Posterior vena cava (tissue), 2 donors: ENCODE data around the gene ME3. TPM values are rescaled to one million over a fixed set of nuclear protein-coding genes. Genes with fewer than 3 reads are reported as not detected.

ENCODE experiments used
- DNase-seq: peaks from one replicate; pipeline ENCODE4 v3.0.0-alpha.2; 2020; ENCODE audit warnings: low spot score
- intact Hi-C, 2 donors: fragments of 100-400 bp; cut with DNase I; formaldehyde crosslinking; loops; one replicate each; pipeline versions ENCODE4 v1.14.1 to v1.14.2; 2022 to 2023
- total RNA-seq, 2 donors: library from RNA; stranded (reverse); fragmentation: NEBNext Ultra II Directional; extraction: Animal tissue kit (Norgen Biotek cat#: 25700); gene quantifications; one replicate each; pipeline ENCODE4 v1.2.1, GENCODE V29; 2021
- donor health status: DM: yes; HTN: yes; CAD: no.
- donor health status: DM: yes; HTN: yes; CAD: no.

The ME3 gene
- total RNA-seq, 2 donors from 2014 or later, result 19.3 to 25.7 TPM

DNA sequence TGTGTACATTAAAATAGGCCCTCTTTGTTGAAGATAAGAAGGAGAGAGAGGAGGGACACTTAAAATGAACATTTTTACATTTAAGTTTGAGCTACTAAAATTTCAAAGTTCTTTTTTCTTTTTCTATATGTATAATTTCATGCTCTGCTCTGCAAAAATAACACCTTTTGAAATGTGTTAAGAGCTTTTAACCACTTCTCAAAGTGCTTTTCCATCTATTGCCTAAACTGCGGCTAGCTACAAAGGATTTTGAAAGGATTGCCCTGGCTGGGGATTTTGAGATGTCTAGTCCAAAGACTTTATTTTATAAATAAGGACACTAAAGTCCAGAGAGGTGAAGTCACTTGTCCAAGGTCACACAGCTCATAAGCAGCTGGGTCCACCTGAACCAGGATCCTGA, 159.3 kb downstream of the ME3 start:
- no peak for DNase-seq
- intact Hi-C loops, result no loop called here

DNA sequence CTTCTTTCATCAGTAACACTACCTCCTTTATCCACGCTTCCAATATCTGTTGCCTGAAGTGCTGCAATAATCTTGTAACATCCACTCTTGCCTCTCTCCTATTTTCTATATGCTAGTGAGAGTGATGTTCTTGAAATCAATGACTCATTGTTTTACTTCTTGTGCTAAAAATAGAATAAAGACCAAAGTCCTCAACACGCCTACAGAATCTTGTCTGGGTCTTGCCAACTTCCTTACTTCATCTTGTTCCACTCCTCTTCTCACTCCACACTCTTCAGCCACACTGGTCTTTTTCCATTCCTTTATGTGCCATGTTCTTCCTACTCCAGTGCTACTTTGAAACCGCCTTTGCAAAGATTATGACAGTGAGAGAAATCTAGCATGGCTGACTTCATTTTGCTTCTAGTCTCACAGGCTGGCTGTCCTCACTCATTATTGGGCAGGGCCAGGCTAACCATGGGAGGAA, 161.3 kb downstream of the ME3 start:
- no peak for DNase-seq
- intact Hi-C loops, result no loop called here

DNA sequence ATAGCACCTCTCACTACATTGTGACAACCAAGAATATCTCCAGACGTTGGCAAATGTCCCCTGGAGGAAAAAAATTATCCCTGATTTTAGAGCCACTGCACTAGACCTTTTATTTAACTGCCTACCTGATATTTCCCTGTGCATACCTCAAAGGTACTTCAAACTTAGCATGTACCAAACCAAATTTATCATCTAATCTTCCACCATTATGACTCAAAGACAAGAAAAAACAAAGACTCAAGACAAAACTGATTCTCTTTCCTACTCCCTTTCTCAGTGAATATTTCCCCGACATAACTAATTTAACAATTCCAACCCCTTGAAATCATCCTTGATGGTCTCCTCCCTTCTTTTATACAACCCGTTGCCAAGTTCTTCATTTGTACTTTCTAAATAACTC, 161.7 kb downstream of the ME3 start:
- DNase-seq, result no peak
- intact Hi-C loops, result no loop called here

DNA sequence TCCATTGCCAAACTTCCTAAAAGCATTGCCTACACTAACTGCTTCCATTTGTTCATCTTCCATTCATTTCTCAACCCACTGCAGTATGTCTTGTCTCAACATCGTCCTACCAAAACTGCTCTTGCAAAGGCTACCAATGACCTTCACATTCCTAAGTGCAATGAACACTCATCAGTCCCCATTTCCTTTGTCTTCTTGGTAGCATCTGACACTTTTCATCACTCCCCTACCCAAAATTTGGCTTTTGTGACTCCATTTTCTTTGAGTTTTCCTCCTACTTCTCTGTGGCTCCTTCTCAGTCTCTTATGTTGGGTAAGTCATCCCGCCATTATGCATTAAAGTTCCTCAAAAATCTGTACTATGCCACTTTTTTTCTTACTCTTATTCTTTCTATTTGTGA, 162.3 kb downstream of the ME3 start:
- intact Hi-C loops, result no loop called here
- no peak for DNase-seq

DNA sequence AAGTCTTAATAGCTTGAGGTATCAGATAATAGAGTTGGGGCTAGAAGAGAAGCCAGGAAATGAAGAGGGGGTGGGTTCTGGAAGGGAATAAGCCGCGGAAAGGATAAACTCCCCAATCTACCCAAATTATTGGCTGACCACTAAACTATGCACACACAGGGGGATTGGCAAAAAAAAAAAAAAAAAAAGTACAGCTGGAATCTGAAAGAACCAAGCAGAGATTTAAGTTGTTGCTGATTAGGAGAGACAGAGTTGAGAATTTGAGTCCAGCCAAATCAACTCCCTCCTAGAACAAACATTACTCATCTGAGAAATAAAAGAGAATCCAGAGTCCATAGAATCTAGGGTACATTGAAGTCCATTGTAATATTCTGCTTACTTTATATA, 162.8 kb downstream of the ME3 start:
- intact Hi-C loops, result no loop called here

DNA sequence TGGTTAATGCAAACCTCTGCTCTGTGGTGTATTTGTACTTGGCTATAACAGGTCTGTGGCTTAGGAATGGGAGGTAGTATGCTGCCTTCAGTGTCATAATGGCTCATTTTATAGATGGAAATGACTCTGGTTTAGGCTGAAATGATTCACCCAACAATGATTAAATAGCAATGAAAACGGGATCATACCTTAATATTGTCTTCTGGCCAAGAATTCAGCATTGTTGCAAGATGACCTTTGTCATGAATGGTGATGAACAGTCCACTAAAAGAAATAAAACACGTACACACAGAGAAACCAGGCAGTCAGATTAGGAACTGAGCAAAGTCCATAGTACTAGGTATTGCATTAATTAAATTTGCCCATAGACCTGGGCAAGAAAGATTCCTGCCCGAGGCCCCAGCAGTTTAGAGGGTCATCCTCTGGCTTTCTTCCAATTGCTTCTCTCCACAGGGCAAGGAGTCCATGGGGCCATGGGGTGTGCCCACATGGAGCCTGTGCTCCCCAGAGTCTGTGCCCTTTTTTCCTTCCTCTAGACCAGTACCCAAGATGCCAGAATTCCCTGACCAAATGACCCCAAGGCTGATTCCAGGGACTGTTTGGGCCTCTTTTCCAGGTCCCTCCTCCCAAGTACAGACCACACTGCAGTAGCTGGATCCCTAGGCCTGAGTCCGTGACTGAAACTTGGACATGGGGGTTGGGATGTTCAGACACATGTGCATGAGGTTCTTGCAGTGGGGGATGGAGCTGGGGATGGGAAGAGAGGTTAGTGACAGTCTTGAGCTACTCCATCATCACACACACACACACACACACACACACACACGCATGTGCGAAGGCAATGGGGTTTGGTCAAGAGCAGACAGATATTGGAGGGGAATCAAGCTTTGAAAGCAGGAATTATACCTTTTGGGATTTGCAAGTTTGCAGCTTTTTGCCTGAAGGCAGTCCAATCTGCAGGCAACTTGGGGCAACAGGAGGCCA, 163.5 kb downstream of the ME3 start:
- intact Hi-C loops, result no loop called here
- DNase-seq, result no peak

More for the DNA sequence above, 162.8 kb downstream of the ME3 start:
- DNase-seq, result no peak

DNA sequence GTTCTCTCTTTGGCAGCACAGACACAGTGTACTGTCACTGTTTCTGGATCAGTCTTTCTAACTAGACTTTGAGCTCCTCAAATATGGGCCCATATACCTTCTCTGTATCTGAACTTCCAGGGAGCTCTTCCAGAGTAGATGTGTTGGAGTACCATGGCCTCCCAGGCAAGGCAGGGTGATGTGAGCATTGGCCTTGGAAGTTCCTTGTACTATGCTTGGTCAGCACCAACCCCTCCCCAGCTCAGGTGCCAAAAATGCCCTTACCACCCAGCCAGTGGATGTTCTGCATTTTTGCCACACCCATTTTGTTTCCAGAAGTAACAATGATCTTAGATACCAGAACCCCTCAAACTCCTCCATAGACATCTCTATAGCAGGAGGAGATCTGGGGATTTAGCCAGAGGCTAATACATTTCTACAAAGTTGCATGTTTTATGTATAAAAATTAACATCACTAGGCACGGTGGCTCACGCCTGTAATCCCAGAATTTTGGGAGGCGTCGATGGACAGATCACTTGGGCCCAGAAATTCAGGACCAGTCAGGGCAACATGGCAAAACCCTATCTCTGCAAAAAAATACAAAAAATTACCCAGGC, 165.1 kb downstream of the ME3 start:
- no peak for DNase-seq

DNA sequence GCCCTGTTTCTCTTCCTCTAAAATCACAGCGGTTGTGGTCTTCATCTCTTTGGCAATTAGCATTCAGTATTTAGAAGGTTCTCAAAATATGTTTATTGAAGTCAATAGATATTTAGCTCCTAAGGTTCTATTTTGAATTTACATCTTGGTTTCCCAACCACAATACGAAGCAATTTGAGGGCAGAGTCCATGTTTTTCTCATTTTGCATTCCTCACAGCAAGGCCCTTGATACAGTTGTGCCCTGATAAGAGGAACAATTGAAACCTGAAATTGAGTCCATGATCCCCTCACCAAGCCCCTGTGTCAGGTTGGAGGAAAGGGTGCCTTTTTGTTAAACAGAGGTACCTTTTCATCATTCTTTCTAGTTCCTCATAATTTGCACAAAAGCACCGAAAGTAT, 166.2 kb downstream of the ME3 start:
- intact Hi-C loops, result no loop called here
- no peak for DNase-seq

More for the DNA sequence above, 165.1 kb downstream of the ME3 start:
- intact Hi-C loops, result no loop called here

DNA sequence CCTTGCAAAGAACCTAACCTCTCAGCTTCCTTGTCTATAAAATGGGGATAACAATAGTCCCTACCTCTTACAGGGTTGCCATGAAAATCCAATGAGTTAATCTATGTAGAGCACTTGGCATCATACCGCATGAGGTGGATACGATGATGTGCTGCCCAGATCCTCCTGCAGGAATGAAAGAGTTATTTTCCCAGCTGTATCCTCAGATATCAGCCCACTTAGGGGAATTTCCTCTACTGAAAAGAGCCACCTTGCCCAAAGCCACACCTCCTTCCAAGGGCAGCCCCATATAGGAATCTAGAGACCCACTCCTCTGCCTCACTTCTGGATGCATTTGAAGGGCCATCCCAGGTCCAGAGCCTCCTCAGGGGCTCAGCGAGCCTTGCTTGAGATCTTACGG, 169.3 kb downstream of the ME3 start:
- DNase-seq, result no peak
- intact Hi-C loops, result no loop called here

DNA sequence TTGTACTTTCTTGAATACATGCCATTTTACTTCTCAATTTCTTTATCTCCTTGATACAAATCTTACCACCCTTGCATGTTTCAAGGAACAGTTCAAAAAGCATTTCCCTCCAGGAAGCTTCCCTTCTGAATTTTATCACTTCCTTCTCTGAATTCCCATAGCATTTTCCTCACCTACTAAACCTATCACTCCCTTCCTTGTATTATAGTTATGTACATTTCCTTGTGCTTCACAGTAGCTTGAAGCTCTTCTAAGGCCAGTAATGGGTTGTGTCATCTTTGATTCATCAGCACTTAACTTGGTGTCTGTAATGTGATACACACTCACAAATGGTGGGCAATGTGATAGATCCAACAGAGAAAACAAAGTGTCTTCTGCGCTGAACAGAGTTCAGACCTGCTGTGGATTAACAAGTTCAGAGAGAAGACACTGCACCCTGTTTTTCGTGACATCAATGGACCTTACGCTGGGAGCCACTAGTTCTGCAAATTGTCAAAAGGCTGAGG, 170.2 kb downstream of the ME3 start:
- intact Hi-C loops, result no loop called here
- DNase-seq, result no peak

DNA sequence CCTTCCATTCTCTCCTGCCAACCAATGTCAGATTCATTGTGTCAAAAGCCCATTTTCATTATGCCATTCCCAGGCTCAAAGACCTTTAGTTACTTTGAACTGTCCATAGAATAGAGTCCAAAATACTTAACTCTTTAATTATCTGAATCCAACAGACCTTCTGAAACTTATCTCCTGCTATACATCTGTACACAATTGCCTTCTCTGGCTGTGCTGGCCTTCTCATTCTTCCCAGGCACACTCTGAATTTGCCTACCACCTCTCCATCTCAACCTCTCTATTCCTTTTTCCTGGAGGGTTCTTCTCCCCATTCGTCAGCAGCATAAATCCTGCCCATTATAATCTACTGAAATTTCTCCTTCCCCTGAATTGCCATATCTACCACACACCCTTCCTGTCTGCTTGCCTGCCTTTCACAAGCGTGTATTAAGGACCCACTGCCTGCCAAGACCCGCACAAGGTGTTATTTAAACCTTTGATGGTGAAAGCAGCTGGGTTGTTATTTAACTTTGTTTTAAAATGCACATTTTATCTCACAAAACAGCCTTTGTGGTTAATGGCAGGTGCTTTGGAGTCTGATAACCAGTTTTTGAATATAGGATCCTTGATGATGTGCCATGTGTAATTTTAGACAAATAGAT, 171.8 kb downstream of the ME3 start:
- intact Hi-C loops, result no loop called here
- DNase-seq, result no peak

DNA sequence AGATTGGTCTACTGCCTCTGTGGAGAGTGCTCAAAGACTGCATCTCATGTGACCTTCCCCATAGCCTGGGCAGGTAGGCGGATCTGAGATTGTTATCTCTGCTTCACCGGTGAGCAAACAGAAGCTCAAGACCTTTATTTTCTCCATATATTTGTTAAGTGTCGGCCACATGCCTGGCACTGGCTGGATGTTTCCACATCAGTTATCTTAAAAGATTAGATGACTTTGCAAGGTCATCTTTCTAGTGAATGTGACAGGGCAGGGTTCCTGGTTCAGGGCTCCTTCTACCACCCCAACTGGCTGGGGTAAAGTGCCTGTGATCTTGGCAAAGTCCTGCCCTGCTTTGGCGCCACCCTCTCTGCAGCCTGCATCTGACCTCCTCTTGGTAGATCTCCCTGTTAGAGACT, 172.7 kb downstream of the ME3 start:
- no peak for DNase-seq
- intact Hi-C loops, result loop anchor here in 1 of 2 donors (10.0 kb wide), 1 partner anchor 1895 kb away; no protein-coding TSS in a partner anchor

DNA sequence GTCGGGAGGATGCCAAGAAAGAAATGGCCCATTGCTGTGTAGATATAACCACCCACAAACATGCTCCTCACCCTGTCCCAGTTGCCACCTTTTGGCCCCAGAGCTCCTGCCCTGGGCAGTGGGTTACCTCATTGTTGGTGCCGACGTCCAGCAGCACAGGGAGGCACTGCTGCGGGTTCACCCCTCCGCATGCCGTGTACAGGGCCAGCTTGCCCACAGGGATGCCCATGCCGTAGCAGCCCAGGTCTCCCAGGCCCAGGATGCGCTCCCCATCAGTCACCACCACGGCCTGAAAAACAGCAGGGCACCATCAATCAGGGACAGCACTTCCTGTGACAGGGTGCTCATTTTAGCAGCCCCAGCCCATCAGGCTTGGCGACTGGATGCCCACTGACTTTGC, 174.6 kb downstream of the ME3 start:
- DNase-seq, result no peak
- intact Hi-C loops, result loop anchor here in 1 of 2 donors (10.0 kb wide), 1 partner anchor 1893 kb away; no protein-coding TSS in a partner anchor

DNA sequence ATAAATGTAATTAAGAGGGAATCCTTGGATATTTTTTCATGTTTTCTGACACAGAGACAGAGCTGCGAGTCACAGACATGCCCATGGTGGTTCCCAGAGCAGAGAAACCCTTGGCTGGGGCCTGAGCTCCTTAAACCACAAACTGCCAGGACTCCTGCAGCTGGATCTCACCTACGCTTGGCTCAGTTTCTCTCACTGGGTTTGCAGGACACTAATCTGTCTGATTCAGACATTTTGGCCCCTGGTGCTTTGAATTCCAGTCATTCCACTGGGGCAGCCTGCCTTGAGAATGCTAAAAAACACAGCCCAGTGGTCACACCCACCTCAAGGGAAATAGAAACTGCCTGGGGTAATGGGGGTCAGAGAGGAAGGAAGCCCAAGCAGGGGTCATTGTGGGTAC, 175.1 kb downstream of the ME3 start:
- DNase-seq, result no peak
- intact Hi-C loops, result loop anchor here in 1 of 2 donors (10.0 kb wide), 1 partner anchor 1893 kb away; no protein-coding TSS in a partner anchor

DNA sequence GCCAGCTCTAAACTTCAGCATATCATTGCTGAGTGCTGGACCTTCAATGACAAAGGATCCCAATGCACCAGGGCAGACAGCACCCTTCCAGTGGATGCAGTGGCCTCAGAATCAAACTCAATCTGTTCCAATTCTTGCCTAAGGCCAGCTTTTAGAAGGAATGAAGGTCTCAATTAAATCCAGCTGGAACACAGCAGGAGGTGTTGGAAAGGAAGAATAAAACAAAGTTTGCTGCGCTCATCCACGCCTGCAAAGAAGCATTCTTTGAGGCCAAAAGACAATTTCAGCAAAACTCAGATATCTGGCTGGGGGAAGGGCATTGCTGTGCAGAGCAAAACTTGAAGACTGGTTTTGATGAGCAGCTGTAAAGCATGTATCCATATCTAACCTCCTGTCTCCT, 177.1 kb downstream of the ME3 start:
- DNase-seq, result no peak
- intact Hi-C loops, result loop anchor here in 1 of 2 donors (10.0 kb wide), 1 partner anchor 1891 kb away; no protein-coding TSS in a partner anchor

DNA sequence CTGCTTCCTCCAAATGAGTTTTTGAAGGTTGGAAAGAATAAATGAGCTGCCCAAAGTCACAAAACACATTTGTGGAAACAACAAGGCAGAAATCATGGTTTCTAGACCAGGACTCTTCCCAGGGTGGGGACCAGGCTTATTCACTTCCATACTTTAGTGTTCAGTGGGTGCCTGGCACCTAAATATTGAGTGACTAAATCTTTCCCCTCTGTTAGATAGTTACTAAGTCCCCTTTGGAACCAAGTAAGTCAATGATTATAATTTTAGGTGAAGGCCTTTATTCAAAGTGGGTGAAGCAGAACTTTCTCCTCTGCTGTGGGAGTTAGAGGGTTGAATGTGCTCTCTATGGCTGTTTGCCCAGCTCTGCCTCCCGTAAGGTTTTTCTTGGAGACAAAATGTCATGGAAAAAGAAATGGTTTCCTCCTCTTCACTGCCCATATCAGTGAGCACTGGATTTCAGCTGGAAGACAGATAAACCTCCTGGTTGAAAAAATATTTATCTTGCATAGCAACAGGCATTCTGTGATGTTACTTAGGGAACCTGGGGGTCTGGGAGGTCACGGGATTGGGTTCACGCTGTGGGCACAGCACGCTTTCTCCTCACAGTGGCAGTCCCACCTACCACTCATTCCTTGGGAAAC, 179.9 kb downstream of the ME3 start:
- no peak for DNase-seq
- intact Hi-C loops, result loop anchor here in 1 of 2 donors (10.0 kb wide), 1 partner anchor 1888 kb away; no protein-coding TSS in a partner anchor

DNA sequence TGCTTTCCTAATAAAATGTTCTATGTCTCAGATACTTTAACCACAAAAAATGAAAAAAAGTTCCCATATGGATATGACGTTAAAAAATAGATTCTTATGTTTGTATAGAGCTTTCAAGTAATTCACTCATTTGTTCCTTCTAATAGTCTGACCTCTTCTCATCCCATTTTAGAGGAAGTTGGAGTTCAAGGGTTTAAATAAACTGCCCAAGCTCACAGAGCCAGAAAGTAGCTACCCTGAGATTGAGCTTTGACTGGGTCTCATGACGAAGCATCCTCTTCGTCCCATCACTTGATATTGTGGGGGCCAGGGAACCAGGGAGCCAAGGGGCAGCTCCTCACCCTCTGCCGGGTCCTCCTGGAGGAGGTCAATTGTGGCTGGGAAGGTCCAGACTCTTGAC, 181.4 kb downstream of the ME3 start:
- intact Hi-C loops, result loop anchor here in 1 of 2 donors (10.0 kb wide), 1 partner anchor 1886 kb away; no protein-coding TSS in a partner anchor
- DNase-seq, result no peak

DNA sequence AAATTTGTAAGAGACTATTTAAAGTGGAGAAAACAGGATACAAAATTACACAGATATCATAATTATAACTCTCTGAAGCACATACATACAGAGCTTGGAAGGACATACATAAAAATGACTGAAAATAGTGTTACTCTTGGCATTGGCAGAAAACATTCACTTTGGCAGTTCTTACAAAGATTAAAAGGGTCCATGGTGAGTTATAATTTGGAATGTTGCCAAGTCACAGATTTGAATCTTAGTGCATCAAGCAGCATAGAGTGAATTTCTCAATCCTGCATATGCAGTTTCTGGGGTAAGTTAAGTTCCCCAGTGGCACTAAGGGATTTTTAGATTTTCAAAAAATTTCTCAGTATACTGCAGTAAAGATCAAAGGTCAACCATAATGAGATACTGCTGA, 181.8 kb downstream of the ME3 start:
- intact Hi-C loops, result loop anchor here in 1 of 2 donors (10.0 kb wide), 1 partner anchor 1886 kb away; no protein-coding TSS in a partner anchor

DNA sequence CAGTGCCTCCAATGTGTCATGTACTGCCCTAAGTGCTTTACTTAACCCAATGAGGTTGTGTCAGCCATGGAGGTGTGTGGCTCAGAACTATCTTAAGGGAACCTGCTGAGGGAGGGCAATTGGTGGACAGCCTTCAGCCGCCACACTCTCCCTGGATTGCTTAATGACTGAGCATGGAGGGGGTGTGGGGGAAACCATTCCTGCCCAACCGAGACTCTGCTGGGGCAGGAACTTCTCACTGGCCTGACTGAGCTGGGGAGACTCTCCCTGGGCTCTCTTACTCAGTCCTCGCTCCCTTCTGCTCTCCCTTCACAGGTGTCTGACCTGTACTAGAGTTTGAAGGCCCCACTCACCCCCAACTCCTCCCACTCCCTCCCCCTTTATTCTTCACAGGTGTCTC, 183.0 kb downstream of the ME3 start:
- intact Hi-C loops, result loop anchor here in 1 of 2 donors (10.0 kb wide), 1 partner anchor 65 kb away; no protein-coding TSS in a partner anchor
- DNase-seq, result no peak

More for the DNA sequence above, 181.8 kb downstream of the ME3 start:
- DNase-seq, result no peak
